Prostate gland (tissue), 2 donors: ENCODE data around the gene CNOT8. TPM values are rescaled to one million over a fixed set of nuclear protein-coding genes. Genes with fewer than 3 reads are reported as not detected.
"Not testable (repeated sequence)": the region's sequence is repeated elsewhere in the genome, so short reads cannot be mapped to it uniquely, and the experiment has no call there.

ENCODE experiments used
- DNase-seq: peaks from one replicate; pipeline ENCODE4 v3.0.0-alpha.2; 2019; ENCODE audit warnings: low spot score
- H3K27ac ChIP-seq, 2 donors: fragments of 200-600 bp; sonication (generic); 2 replicates each; pipeline ENCODE4 v1.5.1; 2017 to 2019
- H3K27me3 ChIP-seq: fragments of 200-600 bp; sonication (generic); replicated peaks from 2 replicates; pipeline ENCODE4 v1.5.1; 2019; ENCODE audit not compliant: insufficient read depth
- H3K36me3 ChIP-seq, 2 donors: fragments of 200-600 bp; sonication (generic); 1 replicate in 1 of 2; 2 replicates in 1 of 2; pipeline versions ENCODE4 v1.5.1 to v1.8.1; 2017 to 2019
- H3K4me1 ChIP-seq: fragments of 200-600 bp; sonication (generic); replicated peaks from 2 replicates; pipeline ENCODE4 v1.5.1; 2019
- H3K4me3 ChIP-seq, 2 donors: fragments of 200-600 bp; sonication (generic); 2 replicates each; pipeline ENCODE4 v1.5.1; 2017 to 2019
- H3K9me3 ChIP-seq: fragments of 200-600 bp; sonication (generic); 2 replicates; pipeline ENCODE4 v1.5.1; 2017
- CTCF ChIP-seq, 4 experiments: fragments of 200-600 bp in 2 of 4; fragments of 450-650 bp in 2 of 4; sonication (generic) in 2 of 4; IDR thresholded peaks; 1 replicate in 3 of 4; 2 replicates in 1 of 4; pipeline ENCODE4 v1.5.1; 2016 to 2019; ENCODE audit warnings: antibody characterized with exemption in 4 of 4, mild to moderate bottlenecking in 2 of 4, moderate library complexity in 2 of 4
- POLR2A ChIP-seq: fragments of 450-650 bp; IDR thresholded peaks from one replicate; pipeline ENCODE4 v1.6.1; 2016; ENCODE audit warnings: antibody characterized with exemption, mild to moderate bottlenecking
- POLR2AphosphoS5 ChIP-seq: sonication (generic); formaldehyde crosslinking; IDR thresholded peaks from one replicate; pipeline ENCODE4 v1.6.1; 2017; ENCODE audit warnings: antibody characterized with exemption
- WGBS: methylation state at CpG from one replicate; pipeline ENCODE4 v1.1.5; 2018; 5-methylcytosine and 5-hydroxymethylcytosine counted together
- intact Hi-C: fragments of 100-400 bp; cut with DNase I; formaldehyde crosslinking; loops from one replicate; pipeline ENCODE4 v1.14.2; 2022
- total RNA-seq, 2 donors: library from RNA; depleted of rRNA; stranded (reverse); fragments of >200 nt; gene quantifications; one replicate each; pipeline ENCODE4 v1.1.0, GENCODE V29; 2016

The CNOT8 gene
- total RNA-seq, 2 donors from 2014 or later = 46.3 to 95.2 TPM

GRCh38 chr5:154831451-154831850 is 27.0 kb upstream of the CNOT8 start:
- TF ChIP-seq POLR2A (no peak), CTCF (IDR thresholded peaks at IDR 0.05) (no peak), POLR2AphosphoS5 (no peak)
- H3K27me3 ChIP-seq = no peaks in the 10 kb centered on the region
- H3K9me3 ChIP-seq = no peaks in the 10 kb centered on the region
- no peaks in the 10 kb centered on the region for H3K36me3 ChIP-seq
- WGBS = 83% methylated on average over 7 of the region's 7 CpGs
- intact Hi-C loops = no loop called here
- no peak for DNase-seq
- H3K27ac ChIP-seq = no peak overlapping the region
- H3K4me3 ChIP-seq = no peak overlapping the region
- H3K4me1 ChIP-seq = peaks cover 5% of the 10 kb centered on the region

- not testable (repeated sequence) for H3K36me3 ChIP-seq
Observed at GRCh38 chr5:154832804-154833203, 25.6 kb upstream of the CNOT8 start.

GRCh38 chr5:154834053-154834452 is 24.4 kb upstream of the CNOT8 start:
- H3K27me3 ChIP-seq = no peaks in the 10 kb centered on the region
- H3K4me1 ChIP-seq = peaks cover 5% of the 10 kb centered on the region
- H3K9me3 ChIP-seq = no peaks in the 10 kb centered on the region
- 48% methylated on average over 1 of the region's 1 CpG for WGBS
- peak overlapping the region in 1 of 2 donors; percentile 5 for H3K27ac ChIP-seq
- H3K4me3 ChIP-seq = no peak overlapping the region
- no peaks in the 10 kb centered on the region for H3K36me3 ChIP-seq
- TF ChIP-seq CTCF (IDR thresholded peaks at IDR 0.05) (no peak), POLR2AphosphoS5 (peak; percentile 79)
- intact Hi-C loops = no loop called here
- DNase-seq = peak; percentile 38

More at GRCh38 chr5:154832804-154833203, 25.6 kb upstream of the CNOT8 start:
- H3K4me1 ChIP-seq, intact Hi-C loops, H3K9me3 ChIP-seq, H3K27me3 ChIP-seq, H3K27ac ChIP-seq, H3K4me3 ChIP-seq, DNase-seq: not testable (repeated sequence)
- 92% methylated on average over 3 of the region's 3 CpGs for WGBS

- 66% methylated on average over 9 of the region's 9 CpGs for WGBS
- H3K27me3 ChIP-seq, H3K36me3 ChIP-seq, intact Hi-C loops, H3K27ac ChIP-seq, H3K4me3 ChIP-seq, H3K4me1 ChIP-seq, DNase-seq, H3K9me3 ChIP-seq: not testable (repeated sequence)
Observed at GRCh38 chr5:154835701-154836052, 22.8 kb upstream of the CNOT8 start.

GRCh38 chr5:154836225-154836624 is 22.2 kb upstream of the CNOT8 start:
- intact Hi-C loops = no loop called here
- no peak for DNase-seq
- H3K9me3 ChIP-seq = no peaks in the 10 kb centered on the region
- H3K27me3 ChIP-seq = no peaks in the 10 kb centered on the region
- H3K4me1 ChIP-seq = peaks cover 5% of the 10 kb centered on the region
- TF ChIP-seq CTCF (IDR thresholded peaks at IDR 0.05) = no peak
- TF ChIP-seq POLR2A = no peak
- TF ChIP-seq POLR2AphosphoS5 = no peak
- no peak overlapping the region for H3K4me3 ChIP-seq
- H3K27ac ChIP-seq = no peak overlapping the region
- WGBS = 90% methylated on average over 6 of the region's 6 CpGs
- H3K36me3 ChIP-seq = no peaks in the 10 kb centered on the region

GRCh38 chr5:154837009-154837901 is 21.2 kb upstream of the CNOT8 start:
- Histone ChIP-seq H3K27me3 (no peaks in the 10 kb centered on the region), H3K9me3 (no peaks in the 10 kb centered on the region), H3K4me3 (no peak overlapping the region), H3K4me1 (peaks cover 5% of the 10 kb centered on the region), H3K36me3 (no peaks in the 10 kb centered on the region), H3K27ac (no peak overlapping the region)
- TF ChIP-seq POLR2AphosphoS5 (no peak), POLR2A (no peak), CTCF (IDR thresholded peaks at IDR 0.05) (no peak)
- DNase-seq = no peak
- intact Hi-C loops = no loop called here
- 86% methylated on average over 6 of the region's 6 CpGs for WGBS
